Naive B cell (primary cell): ENCODE measurements around the gene ARL14EPL. TPM values are rescaled to one million over a fixed set of nuclear protein-coding genes. Genes with fewer than 3 reads are reported as not detected.
A peak's percentile ranks its signal among the peaks of the same experiment; 100 is the strongest.
"Not testable (repeated sequence)": the region's sequence is repeated elsewhere in the genome, so short reads cannot be mapped to it uniquely, and the experiment has no call there.

Source experiments
- ATAC-seq, 2 donors: fragments of 150-1000 bp; cut with Tn5 transposase; 2 replicates each; pipeline ENCODE4 v1.10.0; 2021; ENCODE audit warnings: low read depth in 2 of 2, mild to moderate bottlenecking in 2 of 2, moderate library complexity in 2 of 2
- DNase-seq: peaks from one replicate; pipeline ENCODE4 v3.0.0; 2022
- H3K27ac Mint-ChIP-seq, 6 donors: one replicate each; pipeline ENCODE4 v1.8.0; 2020 to 2022; ENCODE audit warnings: mild to moderate bottlenecking in 6 of 6, mixed read lengths in 6 of 6, moderate library complexity in 5 of 6, inconsistent platforms in 2 of 6
- H3K27me3 Mint-ChIP-seq, 3 donors: one replicate each; pipeline ENCODE4 v1.8.0; 2021 to 2022; ENCODE audit warnings: mixed read lengths in 3 of 3, mild to moderate bottlenecking in 1 of 3
- H3K36me3 Mint-ChIP-seq, 2 donors: one replicate each; pipeline ENCODE4 v1.8.0; 2020 to 2022; ENCODE audit warnings: mixed read lengths in 2 of 2, inconsistent platforms in 1 of 2, mild to moderate bottlenecking in 1 of 2
- H3K4me1 Mint-ChIP-seq, 3 donors: one replicate each; pipeline ENCODE4 v1.8.0; 2020 to 2022; ENCODE audit warnings: mixed read lengths in 3 of 3, inconsistent platforms in 1 of 3, mild to moderate bottlenecking in 1 of 3, moderate library complexity in 1 of 3
- H3K4me3 Mint-ChIP-seq, 8 donors: one replicate each; pipeline ENCODE4 v1.8.0; 2020 to 2022; ENCODE audit warnings: mild to moderate bottlenecking in 8 of 8, mixed read lengths in 8 of 8, moderate library complexity in 8 of 8, inconsistent platforms in 2 of 8
- H3K9me3 Mint-ChIP-seq, 7 donors: one replicate each; pipeline ENCODE4 v1.8.0; 2020 to 2022; ENCODE audit warnings: mixed read lengths in 7 of 7, mild to moderate bottlenecking in 5 of 7, inconsistent platforms in 2 of 7, moderate library complexity in 1 of 7
- polyA plus RNA-seq, 6 donors: library from polyadenylated mRNA; unstranded; fragments of 300-500 nt; fragmentation: Illumina TruSeq; gene quantifications; one replicate each; pipeline ENCODE4 v1.2.3, GENCODE V29; 2021; ENCODE audit warnings: low read depth in 6 of 6

The ARL14EPL gene
- polyA plus RNA-seq, 6 donors from 2014 or later: not detected

GRCh38 chr5:116068028-116068632, 35.9 kb downstream of the ARL14EPL start:
- ATAC-seq (peak; percentile 57 to 68), DNase-seq (peak; percentile 42)
- Mint-ChIP-seq H3K36me3 (no peaks in the 10 kb centered on the region), H3K4me1 (no peaks in the 10 kb centered on the region), H3K4me3 (no peak overlapping the region), H3K27ac (no peak overlapping the region), H3K27me3 (peaks cover 9 to 17% (median 14%) of the 10 kb centered on the region in 3 donors), H3K9me3 (no peaks in the 10 kb centered on the region)

DNA sequence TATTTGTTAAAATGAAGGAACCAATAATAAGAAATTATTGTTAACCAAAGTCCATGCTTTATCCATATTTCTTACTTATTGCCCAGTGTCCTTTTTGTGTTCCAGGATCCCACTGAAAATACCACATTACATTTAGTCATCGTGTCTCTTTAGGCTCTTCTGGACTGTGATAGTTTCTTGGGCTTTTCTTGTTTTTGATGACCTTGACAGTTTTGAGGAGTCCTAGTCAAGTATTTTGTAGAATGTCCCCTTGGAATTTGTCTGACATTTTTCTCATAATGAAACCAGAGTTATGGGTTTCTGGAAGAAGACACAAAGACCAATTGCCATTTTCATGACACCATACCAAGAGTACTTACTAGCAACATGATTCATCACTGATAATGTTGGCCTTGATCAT, 38.9 kb downstream of the ARL14EPL start:
- no peaks in the 10 kb centered on the region for H3K36me3 Mint-ChIP-seq
- DNase-seq: no peak
- no peak overlapping the region for H3K4me3 Mint-ChIP-seq
- peaks cover 0 to under 1% (median 0%) of the 10 kb centered on the region in 7 donors for H3K9me3 Mint-ChIP-seq
- H3K27me3 Mint-ChIP-seq: peaks cover 5 to 12% (median 8%) of the 10 kb centered on the region in 3 donors
- H3K27ac Mint-ChIP-seq: no peak overlapping the region
- no peak for ATAC-seq
- H3K4me1 Mint-ChIP-seq: peaks cover 9 to 14% (median 11%) of the 10 kb centered on the region in 3 donors

- H3K9me3 Mint-ChIP-seq: peaks cover 0 to 2% (median 0%) of the 10 kb centered on the region in 7 donors
- peak; percentile 51 for DNase-seq
- peaks cover 25 to 30% (median 29%) of the 10 kb centered on the region in 3 donors for H3K4me1 Mint-ChIP-seq
- H3K4me3 Mint-ChIP-seq: peak overlapping the region in 4 of 8 donors; percentile 5 to 36 (median 28)
- peak; percentile 24 to 45 for ATAC-seq
- no peaks in the 10 kb centered on the region for H3K36me3 Mint-ChIP-seq
- peak overlapping the region; percentile 20 to 95 (median 75) for H3K27ac Mint-ChIP-seq
- peaks cover 0 to 6% (median 0%) of the 10 kb centered on the region in 3 donors for H3K27me3 Mint-ChIP-seq
Measured at GRCh38 chr5:116075191-116075831, 43.0 kb downstream of the ARL14EPL start.

DNA sequence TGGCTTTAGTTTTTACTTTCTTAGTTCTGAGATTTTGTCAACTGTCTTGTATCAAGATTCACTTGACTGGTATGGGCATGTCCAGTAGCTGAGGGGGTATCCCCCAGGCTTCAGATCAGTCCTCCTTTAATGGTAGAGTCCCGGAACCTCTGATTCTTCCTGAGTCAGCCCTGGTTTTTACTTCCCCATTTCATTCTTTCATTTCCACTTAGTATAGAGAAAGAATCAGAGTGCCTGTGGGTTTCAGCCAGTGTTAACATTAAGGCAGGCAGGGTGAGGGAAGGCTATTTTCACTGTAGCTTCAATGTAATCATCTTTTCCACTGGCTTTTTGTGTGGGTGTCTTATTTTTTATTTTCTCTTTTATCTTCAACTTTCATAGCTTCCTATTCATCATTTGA, 44.2 kb downstream of the ARL14EPL start:
- Mint-ChIP-seq H3K36me3 (peaks cover 0 to 5% of the 10 kb centered on the region in 2 donors), H3K27me3 (peaks cover 0 to 6% (median 0%) of the 10 kb centered on the region in 3 donors), H3K4me1 (peaks cover 28 to 34% (median 30%) of the 10 kb centered on the region in 3 donors), H3K27ac (peak overlapping the region; percentile 54 to 95 (median 83)), H3K4me3 (peak overlapping the region in 7 of 8 donors; percentile 1 to 81 (median 18)), H3K9me3 (peaks cover 0 to 2% (median 0%) of the 10 kb centered on the region in 7 donors)
- ATAC-seq: peak; percentile 94 to 95
- DNase-seq: peak; percentile 76

- Mint-ChIP-seq H3K27me3 (no peaks in the 10 kb centered on the region), H3K4me1 (peaks cover 30 to 46% (median 38%) of the 10 kb centered on the region in 3 donors), H3K27ac (peak overlapping the region in 3 of 6 donors; percentile 24 to 64 (median 27)), H3K36me3 (peaks cover 0 to 5% of the 10 kb centered on the region in 2 donors), H3K4me3 (no peak overlapping the region), H3K9me3 (peaks cover 0 to 2% (median 0%) of the 10 kb centered on the region in 7 donors)
- DNase-seq: no peak
- ATAC-seq: no peak
Measured at GRCh38 chr5:116078199-116078598, 45.9 kb downstream of the ARL14EPL start.

DNA sequence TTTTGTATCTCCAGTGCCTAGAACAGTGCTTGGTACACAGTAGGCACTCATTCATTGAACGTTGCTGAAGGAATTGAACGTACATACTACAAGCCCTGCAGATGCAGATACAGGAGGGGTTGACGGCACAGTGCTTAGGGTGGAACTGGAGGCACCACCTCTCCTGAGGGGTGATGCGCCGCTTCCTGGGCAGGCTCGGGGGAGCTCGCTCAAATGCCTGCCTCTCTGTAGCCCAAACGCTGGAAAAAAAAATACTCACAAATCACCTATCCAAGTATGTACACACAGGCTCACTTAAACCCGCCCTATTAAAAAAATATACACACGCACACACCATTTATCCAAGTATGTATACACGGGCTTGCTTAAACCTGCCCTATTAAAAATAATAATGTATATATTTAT, 52.0 kb downstream of the ARL14EPL start:
- ATAC-seq (no peak), DNase-seq (peak; percentile 18)
- H3K36me3 Mint-ChIP-seq: peaks cover 4 to 5% of the 10 kb centered on the region in 2 donors
- H3K27me3 Mint-ChIP-seq: no peaks in the 10 kb centered on the region
- H3K9me3 Mint-ChIP-seq: no peaks in the 10 kb centered on the region
- H3K4me1 Mint-ChIP-seq: peaks cover 24 to 47% (median 32%) of the 10 kb centered on the region in 3 donors
- H3K27ac Mint-ChIP-seq: peak overlapping the region; percentile 93 to 99 (median 98)
- H3K4me3 Mint-ChIP-seq: peak overlapping the region; percentile 84 to 98 (median 93)

DNA sequence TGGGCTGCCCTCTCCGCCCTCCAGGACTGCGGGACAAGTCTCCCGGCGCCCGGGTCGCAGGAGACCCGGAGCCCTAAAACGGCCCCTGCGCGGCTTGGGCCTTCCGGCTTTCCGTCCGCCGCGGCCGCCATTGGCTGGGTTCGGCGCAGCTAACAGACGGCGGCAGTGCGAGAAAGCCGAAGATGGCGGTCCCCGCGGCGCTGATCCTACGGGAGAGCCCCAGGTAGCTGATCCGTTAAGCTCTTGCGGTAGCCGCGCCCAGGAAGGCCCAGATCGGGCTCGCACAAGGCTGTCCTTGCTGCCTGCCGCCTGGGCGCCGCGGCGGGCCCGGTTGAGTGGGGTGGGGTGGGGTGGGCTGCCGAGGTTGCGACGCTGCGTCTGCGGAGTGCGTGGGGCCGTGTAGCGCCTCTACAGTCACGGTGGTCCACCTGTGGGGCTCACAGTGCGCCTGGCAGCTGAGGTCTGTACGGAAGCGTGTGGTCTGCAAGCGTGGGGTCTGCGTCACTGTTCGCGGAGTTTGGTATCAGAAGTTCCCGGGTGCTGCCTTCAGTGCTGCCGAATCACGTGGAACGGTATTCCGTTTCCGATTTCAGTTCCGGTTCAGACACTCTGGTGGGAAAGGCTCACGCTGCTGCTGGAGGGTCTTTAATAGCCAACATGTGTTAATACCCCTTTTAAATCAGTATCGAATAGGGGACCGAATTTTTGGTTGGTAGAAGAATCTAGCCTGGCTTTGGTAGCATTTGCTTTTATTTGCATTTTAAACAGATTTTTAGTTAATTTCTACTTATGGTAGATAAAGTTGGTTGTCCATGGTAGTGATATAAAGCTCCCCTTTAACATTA, 52.8 kb downstream of the ARL14EPL start, which contains the start of gene COMMD10:
COMMD10 (plus strand) TSS at position 155 of the 845 bp plus-strand sequence.
- no peaks in the 10 kb centered on the region for H3K9me3 Mint-ChIP-seq
- H3K27me3 Mint-ChIP-seq: no peaks in the 10 kb centered on the region
- peaks cover 26 to 52% (median 32%) of the 10 kb centered on the region in 3 donors for H3K4me1 Mint-ChIP-seq
- peak within 1 kb of the TSS; percentile 84 to 98 (median 93) for H3K4me3 Mint-ChIP-seq
- DNase-seq (peak; percentile 91), ATAC-seq (peak; percentile 94 to 95)
- peak within 1 kb of the TSS; percentile 97 to 99 (median 98) for H3K27ac Mint-ChIP-seq
- H3K36me3 Mint-ChIP-seq: peaks cover 4 to 5% of the 10 kb centered on the region in 2 donors

GRCh38 chr5:116086309-116086708, 54.0 kb downstream of the ARL14EPL start:
- H3K4me1 Mint-ChIP-seq: peaks cover 25 to 49% (median 32%) of the 10 kb centered on the region in 3 donors
- not testable (repeated sequence) for DNase-seq, H3K27me3 Mint-ChIP-seq, H3K9me3 Mint-ChIP-seq, H3K36me3 Mint-ChIP-seq, ATAC-seq
- H3K27ac Mint-ChIP-seq: peak overlapping the region; percentile 97 to 99 (median 98)
- H3K4me3 Mint-ChIP-seq: peak overlapping the region in 7 of 8 donors; percentile 62 to 98 (median 84)

DNA sequence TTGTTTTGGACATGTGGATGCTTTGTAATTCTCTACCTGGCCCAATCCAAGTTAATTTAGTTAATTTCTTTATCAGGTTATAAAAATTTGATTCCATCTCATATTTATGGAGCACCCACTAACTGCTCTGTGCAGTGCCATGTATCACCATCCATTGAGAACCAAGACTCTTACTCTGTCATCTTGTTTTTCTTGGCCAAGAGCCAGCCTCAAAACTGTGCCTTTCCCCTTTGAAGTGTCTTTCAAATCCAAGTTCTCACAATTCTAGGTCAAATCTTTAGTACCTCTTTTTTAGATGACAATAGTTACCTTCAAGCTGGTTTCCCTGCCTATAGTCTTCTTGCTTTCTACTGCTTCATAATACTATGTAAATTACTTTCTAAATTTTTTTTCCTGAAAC, 55.8 kb downstream of the ARL14EPL start:
- peak overlapping the region in 1 of 8 donors; percentile 61 for H3K4me3 Mint-ChIP-seq
- H3K27me3 Mint-ChIP-seq: no peaks in the 10 kb centered on the region
- H3K36me3 Mint-ChIP-seq: peaks cover 4 to 12% of the 10 kb centered on the region in 2 donors
- ATAC-seq (no peak), DNase-seq (no peak)
- H3K4me1 Mint-ChIP-seq: peaks cover 13 to 35% (median 32%) of the 10 kb centered on the region in 3 donors
- no peaks in the 10 kb centered on the region for H3K9me3 Mint-ChIP-seq
- peak overlapping the region; percentile 30 to 99 (median 78) for H3K27ac Mint-ChIP-seq

- Mint-ChIP-seq H3K27me3 (no peaks in the 10 kb centered on the region), H3K4me1 (peaks cover 6 to 25% (median 20%) of the 10 kb centered on the region in 3 donors), H3K9me3 (no peaks in the 10 kb centered on the region), H3K36me3 (peaks cover 13 to 26% of the 10 kb centered on the region in 2 donors), H3K4me3 (no peak overlapping the region), H3K27ac (peak overlapping the region in 3 of 6 donors; percentile 6 to 65 (median 16))
- ATAC-seq (no peak), DNase-seq (no peak)
Measured at GRCh38 chr5:116090302-116090701, 58.0 kb downstream of the ARL14EPL start.

- no peaks in the 10 kb centered on the region for H3K9me3 Mint-ChIP-seq
- H3K4me1 Mint-ChIP-seq: peaks cover 6 to 15% (median 10%) of the 10 kb centered on the region in 3 donors
- peaks cover 13 to 26% of the 10 kb centered on the region in 2 donors for H3K36me3 Mint-ChIP-seq
- peak overlapping the region in 1 of 8 donors; percentile 35 for H3K4me3 Mint-ChIP-seq
- peak overlapping the region in 3 of 6 donors; percentile 44 to 47 (median 46) for H3K27ac Mint-ChIP-seq
- ATAC-seq: no peak
- H3K27me3 Mint-ChIP-seq: no peaks in the 10 kb centered on the region
- no peak for DNase-seq
Measured at GRCh38 chr5:116091416-116091815, 59.1 kb downstream of the ARL14EPL start.

DNA sequence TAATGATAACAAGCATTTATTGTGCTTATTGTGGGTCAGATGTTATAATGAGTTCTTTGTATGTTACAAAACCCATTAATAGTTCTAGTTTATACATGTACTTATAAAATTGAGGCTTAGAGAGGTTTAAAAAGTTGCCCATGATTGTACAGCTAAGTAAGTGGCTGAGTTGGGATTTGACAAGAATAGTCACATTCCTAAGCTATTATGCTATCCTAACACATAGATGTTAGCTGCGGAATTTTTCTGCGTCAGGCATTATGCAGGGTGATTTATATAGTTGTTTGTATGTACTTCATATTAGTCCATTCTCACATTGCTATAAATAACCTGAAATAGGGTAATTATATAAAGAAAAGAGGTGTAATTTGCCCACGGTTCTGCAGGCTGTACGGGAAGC, 65.0 kb downstream of the ARL14EPL start:
- ATAC-seq (no peak), DNase-seq (no peak)
- H3K9me3 Mint-ChIP-seq: peaks cover 0 to 1% (median 0%) of the 10 kb centered on the region in 7 donors
- no peaks in the 10 kb centered on the region for H3K27me3 Mint-ChIP-seq
- peak overlapping the region in 3 of 6 donors; percentile 31 to 91 (median 66) for H3K27ac Mint-ChIP-seq
- peaks cover 0 to 5% (median 3%) of the 10 kb centered on the region in 3 donors for H3K4me1 Mint-ChIP-seq
- peaks cover 25 to 37% of the 10 kb centered on the region in 2 donors for H3K36me3 Mint-ChIP-seq
- H3K4me3 Mint-ChIP-seq: no peak overlapping the region

DNA sequence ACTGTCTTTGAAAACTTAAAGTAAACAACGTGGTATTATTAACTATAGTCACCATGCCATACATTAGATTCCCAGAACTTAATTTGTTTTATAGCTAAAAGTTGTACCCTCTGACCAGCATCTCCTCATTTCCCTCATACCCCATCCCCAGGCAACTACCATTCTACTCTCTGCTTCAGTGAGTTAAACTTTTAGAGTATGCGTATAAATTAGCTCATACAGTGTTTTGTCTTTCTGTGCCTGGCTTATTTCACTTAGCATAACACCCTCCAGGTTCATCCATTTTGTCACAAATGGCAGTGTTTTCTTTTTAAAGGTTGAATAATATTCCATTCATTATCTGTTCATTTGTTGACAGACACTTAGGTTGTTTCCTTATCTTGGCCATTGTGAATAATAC, 66.7 kb downstream of the ARL14EPL start:
- Mint-ChIP-seq H3K36me3 (peaks cover 17 to 26% of the 10 kb centered on the region in 2 donors), H3K4me1 (peaks cover 3 to 9% (median 7%) of the 10 kb centered on the region in 3 donors), H3K27ac (peak overlapping the region in 1 of 6 donors; percentile 1), H3K27me3 (no peaks in the 10 kb centered on the region), H3K4me3 (no peak overlapping the region), H3K9me3 (peaks cover 0 to 3% (median 0%) of the 10 kb centered on the region in 7 donors)
- ATAC-seq (no peak), DNase-seq (no peak)
